CD4-positive, alpha-beta T cell treated with Interleukin-1 beta for 1 hour (primary cell): Measurements from ENCODE around the gene APRT.
A peak's percentile ranks its signal among the peaks of the same experiment; 100 is the strongest.

Source experiments
- DNase-seq, 2 donors: peaks; one replicate each; pipeline ENCODE4 v3.0.0-alpha.2; 2020 to 2022

APRT gene, protein sequence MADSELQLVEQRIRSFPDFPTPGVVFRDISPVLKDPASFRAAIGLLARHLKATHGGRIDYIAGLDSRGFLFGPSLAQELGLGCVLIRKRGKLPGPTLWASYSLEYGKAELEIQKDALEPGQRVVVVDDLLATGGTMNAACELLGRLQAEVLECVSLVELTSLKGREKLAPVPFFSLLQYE

DNA sequence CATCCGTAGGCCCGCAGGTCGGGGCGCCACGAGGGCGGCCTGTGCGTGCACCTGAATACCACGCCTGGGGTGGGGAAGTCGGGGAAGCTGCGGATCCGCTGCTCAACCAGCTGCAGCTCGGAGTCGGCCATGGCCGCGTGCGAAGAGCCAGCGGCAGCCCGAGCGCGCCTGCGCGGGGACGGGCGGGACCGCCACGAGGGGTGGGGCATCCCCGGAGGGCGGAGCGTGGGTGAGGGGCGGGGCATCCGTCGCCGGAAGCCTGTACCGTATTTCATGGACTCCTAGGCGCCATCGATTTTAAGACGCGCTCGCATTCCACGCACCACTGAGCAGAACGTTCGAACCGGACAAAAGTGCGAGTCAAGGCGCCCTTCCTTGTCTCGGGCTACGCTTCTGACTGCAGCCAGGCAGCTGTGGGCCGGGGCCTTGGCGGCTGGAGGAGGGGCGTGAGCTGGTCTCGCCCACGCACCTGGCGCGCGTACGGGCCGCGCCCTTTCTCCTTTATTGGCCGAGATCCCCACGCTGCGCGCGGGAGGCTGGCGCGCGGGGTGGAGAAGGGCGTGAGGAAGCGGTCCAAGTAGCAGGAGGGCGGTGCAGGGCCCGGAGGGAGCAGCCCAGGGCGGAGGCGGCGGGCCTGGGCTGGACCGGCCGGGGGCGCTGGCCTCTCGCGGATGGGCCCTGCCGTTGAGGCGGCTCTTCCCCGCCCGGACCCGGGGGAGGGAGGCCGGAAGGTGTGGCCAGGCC, at the start of gene APRT:
APRT (minus strand) TSS at position 160 of the 744 bp plus-strand sequence; CDS start at position 131, 29 bp downstream.
- DNase-seq = peak; percentile 95 to 96

DNA sequence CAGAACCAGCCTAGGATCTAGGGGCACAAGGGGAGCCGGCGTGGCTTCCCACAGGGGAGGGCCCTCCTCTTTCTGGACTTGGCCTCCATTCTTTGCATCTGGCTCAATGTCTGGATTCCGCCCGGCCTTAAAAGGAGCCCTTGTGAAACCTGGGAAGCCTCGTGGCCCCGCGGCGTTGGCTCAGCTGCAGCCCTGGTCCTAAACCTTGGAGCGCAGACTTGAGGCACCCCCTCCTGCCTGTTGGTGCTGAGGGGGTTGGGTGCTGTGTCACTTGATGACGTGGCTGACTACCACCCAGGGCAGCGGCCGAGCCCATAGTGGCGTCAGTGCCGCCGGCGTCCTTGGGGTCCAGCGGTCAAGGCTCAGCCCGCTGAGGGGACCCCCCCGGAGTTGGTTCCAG, 49.6 kb upstream of the APRT start:
- no peak for DNase-seq

DNA sequence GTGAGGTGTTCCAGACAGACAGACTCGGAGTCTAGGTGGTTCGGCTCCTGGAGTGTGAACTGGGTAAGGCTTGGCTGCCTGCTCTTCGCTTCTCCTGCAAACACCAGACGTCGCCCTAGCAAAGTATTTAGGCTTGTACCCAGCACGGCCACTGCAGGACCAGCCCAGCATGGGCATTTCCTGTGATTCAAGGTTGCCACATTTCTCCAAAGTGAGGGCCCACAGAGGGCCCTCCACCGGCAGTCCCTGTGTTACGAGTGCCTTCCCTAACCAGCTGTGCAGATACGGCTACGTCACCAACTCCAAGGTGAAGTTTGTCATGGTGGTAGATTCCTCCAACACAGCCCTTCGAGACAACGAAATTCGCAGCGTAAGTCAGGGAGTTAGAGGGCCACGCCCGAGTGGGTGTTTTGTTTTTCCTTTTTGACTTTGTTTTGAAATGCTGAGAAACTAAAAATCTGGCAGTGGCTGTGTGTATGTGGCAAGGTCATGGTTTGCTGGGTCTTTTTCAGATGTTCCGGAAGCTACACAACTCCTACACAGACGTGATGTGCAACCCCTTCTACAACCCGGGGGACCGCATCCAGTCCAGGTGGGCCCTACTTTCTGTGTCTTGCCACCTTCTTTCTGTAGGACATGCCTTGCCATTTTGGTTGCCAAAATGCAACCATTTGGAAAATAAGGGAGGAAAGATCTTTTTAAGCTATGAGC, 47.8 kb upstream of the APRT start:
- no peak for DNase-seq

DNA sequence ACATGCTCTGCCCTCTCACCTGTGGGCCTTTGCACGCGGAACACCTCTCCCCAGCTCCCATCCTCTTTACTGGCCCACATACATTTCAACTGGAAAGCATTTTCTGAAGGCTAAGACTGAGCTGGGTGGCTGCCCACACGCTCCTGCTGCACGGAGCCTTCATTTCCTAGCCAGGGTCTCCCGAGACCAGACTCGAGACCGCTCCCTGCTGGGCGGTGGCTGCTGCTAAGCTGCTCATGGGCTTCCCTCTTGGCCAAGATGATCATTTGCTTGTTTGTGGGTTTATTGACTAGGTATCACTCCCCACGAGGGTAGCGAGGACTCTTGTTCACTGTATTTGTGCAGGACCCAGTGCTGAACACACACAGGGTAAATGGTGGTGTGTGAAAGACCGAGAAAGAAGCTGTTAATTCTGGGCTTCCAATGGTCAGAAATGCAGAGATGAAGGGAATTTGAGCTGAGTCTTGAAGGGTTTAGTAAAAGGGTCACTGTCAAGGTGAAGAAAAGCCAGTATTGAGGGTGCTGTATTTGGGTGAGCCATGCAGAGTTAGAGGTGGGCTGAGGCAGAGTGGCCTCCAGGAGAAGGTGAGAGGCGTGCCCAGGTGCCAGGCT, 46.1 kb upstream of the APRT start:
- peak; percentile 76 to 78 for DNase-seq

DNA sequence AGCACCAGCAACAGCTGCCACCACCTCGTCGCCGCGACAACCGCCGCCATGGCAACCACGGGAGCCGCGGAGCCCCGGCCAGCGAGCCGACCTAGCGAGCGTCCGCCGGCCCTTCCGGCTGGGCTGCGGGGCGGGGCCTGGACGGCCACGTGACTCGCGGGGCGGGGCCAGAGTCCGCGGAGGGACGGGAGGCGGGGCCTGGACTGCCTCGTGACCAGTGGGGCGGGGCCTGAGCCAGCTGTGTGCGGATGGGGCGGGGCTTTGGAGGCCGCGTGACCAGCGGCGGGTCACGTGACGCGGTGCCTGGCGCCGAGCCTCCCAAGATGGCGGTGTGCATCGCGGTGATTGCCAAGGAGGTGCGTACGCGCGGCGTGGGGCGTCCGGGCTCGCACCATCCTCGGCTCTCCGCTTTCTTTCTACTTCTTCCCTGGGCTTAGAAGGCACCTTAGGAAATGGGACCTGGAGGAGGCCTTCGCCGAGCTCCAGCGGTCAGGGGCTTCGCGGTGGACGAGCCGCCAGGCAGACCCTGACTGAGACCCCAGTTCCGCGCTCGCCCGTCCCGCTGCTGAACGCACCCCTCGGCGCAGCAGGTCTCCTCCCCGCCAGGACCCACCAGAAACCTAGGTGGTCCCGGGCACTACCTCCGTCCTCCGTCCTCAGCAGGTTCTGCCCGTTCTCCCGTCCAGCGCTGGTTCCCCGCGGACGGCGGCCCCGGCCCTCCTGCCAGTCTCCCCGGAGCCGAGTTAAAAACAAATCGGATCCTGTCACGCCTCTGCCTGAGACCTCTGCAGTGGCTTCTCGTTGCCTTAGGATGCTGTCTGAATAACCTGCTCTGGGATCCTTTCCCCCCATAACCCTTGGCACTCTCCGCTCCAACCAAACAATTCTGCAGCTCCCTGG, 45.4 kb upstream of the APRT start, which contains the start of the genes GALNS and TRAPPC2L:
GALNS (minus strand) TSS at position 120 of the 900 bp plus-strand sequence; CDS start at position 50, 70 bp downstream.
TRAPPC2L (plus strand) TSS at position 300 of the 900 bp plus-strand sequence; CDS start at position 324, 24 bp downstream.
- peak; percentile 97 to 98 for DNase-seq

DNA sequence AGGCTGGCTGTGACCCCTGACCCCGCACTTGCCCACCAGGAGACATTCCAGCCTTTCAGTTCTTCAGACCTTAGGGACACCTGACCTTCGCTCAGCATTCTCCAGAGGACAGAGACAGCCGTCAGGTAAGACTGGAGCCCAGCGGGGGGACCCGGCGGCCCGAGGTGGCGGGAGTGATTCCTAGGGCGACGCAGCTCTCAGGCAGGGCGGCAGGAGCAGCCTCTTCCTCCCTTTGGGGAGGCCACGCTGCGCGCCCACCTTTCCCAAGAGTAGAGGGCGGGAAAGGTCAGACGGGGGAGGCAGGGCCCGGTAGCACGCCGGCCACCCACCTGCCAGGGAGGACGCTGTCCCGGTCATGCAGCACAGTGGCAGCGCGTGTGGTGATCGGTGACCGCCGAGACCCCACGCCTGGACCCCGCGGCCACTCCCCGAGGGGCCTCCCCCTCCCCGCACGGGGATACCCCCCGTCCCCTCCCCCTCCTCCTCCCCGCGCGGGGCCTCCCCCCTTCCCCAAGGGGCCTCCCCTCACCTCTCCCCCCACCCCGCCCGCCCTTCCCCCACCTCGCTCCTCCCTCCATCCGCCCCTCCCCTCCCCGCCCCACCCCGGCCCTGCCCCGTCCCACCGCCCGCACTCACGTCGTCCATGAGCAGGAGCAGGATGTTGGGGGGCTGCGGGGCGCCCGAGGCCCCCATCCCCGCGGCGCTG, 44.5 kb upstream of the APRT start:
- peak in 1 of 2 donors; percentile 12 for DNase-seq

DNA sequence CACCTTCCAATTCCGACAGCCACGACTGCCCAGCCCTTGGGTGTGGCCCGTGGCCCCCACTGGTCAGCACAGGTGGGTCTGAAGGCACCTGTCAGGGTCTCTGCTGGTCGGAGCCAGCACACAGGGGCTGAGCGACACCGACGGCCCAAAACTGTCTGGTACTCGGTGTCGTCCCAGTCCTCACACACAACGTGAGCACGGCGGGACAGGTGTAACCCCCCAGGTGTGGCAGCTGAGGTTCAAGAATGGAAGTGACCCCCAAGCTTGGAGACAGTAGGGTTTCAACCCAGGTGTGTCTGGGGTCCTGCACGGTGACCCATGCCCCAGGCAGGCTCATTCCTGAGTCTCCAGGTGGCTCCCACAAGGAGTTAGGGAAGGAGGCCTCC, 44.0 kb upstream of the APRT start:
- no peak for DNase-seq

DNA sequence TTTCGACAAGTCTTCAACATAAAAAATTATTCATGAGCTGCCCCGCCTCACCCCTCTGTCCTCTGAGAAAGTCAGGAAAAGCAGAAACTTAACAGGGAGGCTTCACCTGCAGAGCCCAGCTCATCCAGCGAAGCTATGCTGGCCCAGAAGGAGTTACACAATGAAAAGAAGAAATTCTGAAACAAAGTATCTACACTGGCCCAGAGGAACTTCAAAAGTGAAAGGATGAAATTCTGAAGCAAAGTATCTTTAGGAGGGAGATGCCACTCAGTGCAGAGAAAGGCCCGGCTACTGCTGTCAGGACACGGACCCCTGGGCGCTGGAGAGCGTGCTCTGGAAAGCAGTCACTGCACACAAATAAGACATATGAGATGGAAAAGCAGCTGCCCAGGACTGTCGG, 43.4 kb upstream of the APRT start:
- DNase-seq = no peak

DNA sequence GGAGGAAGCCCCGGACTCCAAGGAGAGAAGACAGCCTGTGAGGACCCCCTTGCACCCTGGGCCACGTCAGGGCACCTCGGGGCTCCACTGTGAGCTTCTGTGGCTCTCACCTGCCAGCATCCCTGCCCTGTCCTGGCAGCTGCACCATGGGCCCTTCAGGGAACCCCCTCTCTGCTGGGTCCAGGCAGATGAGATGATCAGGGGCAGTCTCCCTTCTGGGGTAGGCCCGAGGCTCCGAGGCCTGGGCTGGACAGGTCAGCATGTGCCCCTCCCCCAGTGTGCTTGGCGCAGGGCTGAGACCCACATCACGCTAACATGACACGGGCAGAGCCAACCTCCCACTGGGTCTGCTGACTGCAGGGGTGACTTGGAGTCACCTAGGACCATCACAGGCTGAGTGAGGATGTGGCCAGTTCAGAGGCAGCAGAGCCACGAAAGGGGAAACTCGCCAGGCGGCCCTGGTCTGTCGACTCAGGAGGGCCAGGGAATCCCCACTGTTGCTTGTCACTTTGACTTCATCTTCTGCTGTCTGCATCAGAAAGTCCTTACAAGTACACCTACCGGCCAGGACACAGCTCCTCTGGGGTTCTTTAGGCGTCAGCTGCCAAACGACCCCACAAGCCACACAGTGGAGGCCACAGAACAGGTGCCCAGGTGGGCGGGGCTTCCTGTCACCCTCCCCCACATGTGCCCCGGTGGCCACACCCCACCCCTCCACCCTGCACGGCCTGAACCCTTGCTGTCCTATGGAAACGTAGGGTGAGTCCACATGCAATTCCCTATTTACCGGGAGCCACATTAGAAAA, 42.8 kb upstream of the APRT start:
- DNase-seq = peak; percentile 22 to 63

DNA sequence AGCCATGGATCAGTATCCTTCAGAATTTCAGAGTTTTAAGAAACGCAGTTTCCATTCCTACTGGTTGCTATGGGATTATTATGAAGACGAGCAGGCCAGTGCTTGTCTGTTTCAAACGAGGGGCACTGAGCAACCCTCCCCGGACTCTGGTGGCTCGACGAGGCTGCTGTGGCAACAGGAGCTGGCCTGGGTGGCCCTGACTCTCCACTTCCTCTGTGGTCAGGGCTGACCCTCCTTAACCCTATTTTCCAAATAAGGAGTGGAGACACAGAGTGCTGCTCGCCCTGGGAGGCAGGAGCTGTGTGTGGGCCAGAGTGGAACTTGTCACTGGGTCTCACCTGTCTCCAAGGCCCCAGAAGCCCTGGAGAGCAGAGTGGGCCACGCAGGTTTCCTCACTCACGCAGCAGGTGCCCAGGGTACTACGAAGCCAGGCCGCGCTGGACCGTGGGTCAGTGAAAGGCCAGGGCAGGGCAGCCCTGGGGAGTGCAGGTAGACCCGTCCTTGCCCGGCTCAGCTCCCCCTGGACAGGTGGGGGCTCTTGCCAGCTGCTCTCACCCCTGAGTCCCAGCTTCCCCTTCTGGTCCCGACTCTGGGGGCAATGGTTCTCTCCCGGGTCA, 41.7 kb upstream of the APRT start:
- peak in 1 of 2 donors; percentile 30 for DNase-seq

DNA sequence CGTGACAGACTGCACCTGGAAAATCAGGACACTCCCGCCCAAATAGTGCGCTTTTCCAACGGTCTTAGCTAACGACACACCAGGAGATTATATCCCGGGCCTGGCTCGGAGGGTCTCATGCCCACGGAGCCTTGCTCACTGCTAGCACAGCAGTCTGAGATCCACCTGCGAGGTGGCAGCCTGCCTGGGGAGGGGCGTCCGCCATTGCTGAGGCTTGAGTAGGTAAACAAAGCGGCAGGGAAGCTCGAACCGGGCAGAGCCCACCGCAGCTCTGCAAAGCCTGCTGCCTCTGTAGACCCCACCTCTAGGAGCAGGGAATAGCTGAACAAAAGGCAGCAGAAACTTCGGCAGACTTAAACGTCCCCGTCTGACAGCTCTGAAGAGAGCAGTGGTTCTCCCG, 39.9 kb upstream of the APRT start:
- no peak for DNase-seq

DNA sequence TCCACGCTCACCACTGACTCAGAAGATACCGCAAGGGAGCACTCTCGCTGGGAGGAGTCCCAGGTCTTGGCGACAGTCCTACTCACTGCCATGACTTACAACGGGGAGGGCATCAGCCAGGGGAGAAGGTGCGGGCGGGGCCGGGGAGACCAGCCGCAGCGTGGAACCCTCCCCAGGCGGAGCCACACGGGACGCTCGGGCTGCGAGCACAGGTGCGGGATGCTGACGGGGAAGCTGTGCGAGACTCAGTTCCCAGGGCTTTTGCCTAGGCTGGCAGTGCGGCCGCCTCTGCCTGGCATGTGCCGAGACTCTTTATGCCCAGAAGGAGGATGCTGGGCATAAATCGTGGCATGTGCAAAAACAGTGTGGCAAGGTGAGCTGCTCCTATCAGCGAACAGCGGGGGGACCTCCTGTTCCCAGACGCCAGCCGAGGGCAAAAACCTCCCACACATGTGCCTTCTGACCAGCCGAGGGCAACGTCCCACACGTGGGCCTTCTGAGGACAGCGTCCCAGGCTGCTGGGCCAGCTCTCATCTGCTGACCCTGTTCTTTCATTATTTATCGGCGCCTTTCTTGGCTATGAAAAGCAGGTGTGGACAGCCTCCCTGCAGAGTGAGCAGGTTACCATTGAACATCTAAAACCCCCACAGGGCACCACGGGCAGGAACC, 38.9 kb upstream of the APRT start:
- DNase-seq = no peak

DNA sequence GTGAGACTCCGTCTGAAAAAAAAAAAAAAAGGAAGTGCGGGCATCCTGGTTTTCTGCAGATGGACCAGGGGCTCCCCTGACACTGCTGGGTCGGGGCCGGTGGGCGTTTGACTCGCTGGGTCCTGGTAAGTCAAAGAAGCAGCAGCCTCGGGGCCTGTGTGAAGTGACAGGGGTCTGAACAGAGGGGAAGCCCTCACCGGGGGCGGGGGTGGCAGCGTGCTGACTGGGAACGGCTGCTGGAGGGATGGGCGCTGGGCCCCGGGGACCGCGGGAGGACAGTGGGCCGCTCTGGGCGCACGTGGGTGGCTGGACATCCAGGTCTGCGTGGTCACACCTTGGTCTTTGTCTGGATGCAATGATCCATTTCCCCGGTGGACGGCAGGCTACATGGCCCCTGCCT, 36.8 kb upstream of the APRT start:
- DNase-seq = no peak

DNA sequence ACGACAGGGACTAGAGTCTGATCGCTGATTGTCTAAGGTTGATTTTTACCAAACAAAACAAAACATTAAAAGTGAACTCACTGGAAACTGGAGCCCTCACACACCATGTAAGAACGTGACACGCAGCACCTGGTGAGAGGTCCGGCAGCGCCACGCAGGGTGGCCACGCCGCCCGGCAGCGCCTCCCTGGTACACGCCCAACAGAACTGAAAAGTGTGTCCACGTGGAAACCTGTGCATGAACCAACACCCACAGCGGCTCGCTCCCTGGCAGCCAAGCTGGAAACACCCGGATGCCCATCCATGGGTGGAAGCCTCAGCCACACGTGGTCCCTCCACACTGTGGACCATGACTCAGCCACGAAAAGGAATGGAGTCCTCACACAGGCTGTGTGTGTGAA, 35.9 kb upstream of the APRT start:
- DNase-seq = no peak

DNA sequence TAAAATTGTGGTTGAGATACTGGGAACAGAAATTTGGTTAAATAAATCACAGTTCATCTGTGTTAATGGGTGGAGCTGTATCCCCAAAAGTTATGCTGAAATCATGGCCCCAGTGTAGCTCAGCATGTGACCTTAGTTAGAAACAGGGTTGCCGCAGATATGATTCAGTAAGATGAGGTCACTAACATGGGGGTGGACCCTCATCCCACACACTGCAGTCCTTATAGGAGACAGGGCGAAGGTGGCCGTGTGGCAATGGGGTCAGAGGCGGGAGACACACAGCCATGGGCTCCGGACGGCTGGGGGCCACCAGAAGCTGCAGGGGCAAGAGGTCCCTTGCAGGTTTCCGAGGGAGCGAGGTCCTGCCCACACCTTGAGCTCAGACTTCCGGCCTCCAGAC, 34.4 kb upstream of the APRT start:
- DNase-seq = no peak

DNA sequence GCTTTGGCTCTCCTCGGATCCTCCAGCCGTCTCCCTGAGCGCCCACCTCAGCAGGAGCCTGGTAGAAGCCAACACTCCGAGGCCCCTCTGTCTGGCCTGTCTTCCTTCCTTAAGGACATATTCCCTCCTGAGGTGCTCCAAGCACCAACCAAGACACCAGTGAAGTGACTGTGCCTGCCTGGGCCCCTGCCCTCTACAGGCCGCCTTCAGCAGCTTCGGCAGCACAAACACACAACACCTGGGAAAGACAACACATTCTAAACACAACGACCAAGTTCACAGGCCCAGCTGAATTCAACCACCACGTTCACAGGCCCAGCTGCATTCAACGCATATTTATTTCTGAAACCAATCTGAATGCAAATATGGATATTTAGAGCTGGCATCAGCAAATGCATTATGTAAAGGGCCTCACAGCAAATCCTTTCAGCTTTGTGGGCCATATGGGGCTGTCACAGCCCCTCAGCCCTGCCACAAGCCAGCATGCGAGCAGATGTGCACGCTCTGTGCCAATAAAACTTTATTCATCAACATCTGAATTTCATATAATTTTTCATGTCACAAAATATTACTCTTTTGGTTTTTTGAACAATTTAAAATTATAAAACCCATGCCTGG, 32.8 kb upstream of the APRT start:
- DNase-seq = no peak

DNA sequence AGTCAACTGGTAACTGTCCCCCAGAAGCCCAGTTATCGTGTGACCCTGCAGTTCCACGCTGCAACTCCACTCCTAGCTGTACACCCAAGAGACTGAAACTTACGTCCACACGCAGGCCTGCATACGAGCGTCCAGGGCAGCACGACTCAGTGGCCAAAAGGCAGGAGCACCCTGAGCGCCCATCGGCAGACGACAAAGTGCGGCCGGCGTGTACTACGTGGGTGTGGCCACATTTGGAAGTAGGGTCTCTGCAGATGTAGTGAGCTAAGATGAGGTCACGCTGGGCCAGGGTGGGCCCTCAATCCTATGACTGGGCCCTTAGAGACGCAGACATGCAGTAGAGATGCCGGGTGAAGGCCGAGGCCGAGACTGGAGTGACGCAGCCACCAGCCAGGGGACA, 31.5 kb upstream of the APRT start:
- no peak for DNase-seq

DNA sequence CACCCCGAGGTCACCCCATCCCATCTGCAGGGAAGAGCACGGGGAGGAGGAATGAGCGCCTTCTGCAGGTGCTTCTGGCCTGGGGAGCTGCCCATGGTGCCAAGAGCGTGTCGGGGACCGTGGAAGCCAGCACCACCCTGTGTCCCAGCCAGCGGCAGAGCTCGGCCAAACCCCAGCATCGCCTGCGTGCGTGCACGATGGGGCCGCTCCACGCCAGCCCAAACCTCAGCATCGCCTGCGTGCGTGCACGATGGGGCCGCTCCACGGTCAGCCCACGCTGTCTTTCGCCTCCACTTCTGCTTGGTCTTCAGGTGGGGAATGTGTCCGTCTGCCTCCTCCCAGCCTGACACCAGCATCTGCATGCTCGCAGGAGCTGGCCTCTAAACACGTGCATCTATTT, 31.1 kb upstream of the APRT start:
- DNase-seq = no peak

DNA sequence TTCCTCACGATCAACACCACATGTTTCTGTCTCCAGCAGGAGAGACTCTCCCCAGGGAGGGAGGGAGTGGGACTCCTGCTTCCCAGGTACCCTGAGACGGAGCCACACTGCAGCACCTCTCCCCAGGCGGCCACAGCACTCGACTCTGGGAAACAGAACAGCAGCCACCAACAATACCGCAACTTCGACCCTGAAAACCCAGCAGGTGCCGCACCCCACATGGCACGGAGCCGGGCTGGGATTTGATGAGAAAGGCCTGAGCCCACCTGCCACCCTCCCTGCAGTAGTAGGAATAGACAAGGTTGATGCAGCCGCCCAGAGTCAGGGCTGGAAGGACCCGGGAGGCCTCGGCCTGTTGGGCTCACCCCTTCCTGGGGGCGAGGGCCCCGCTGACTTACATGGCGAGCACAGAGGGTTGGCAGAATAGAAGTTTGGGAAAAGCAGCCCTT, 30.6 kb upstream of the APRT start:
- no peak for DNase-seq
